ENCODE results near the gene TTYH1.

- no peak for TF ChIP-seq CTCF (IDR thresholded peaks at IDR 0.05)
- no peak for TF ChIP-seq HDAC2 (IDR thresholded peaks at IDR 0.05)
- TF ChIP-seq JUN (IDR thresholded peaks at IDR 0.05), result no peak
- TF ChIP-seq POLR2AphosphoS2 (conservative IDR thresholded peaks at IDR 0.05; ENCODE audit: low read length), result no peak
- no peak for TF ChIP-seq USF2 (IDR thresholded peaks at IDR 0.05)
- TF ChIP-seq MAX (IDR thresholded peaks at IDR 0.05), result no peak
These were observed 29.5 kb downstream of the TTYH1 start for GRCh38 chr19:54444737-54445136.
